ENCODE results near the gene PI4KA. TPM values are rescaled to one million over a fixed set of nuclear protein-coding genes. Genes with fewer than 3 reads are reported as not detected.

The PI4KA gene
- total RNA-seq, 1 experiment from 2014 or later = 54.3 TPM

DNA sequence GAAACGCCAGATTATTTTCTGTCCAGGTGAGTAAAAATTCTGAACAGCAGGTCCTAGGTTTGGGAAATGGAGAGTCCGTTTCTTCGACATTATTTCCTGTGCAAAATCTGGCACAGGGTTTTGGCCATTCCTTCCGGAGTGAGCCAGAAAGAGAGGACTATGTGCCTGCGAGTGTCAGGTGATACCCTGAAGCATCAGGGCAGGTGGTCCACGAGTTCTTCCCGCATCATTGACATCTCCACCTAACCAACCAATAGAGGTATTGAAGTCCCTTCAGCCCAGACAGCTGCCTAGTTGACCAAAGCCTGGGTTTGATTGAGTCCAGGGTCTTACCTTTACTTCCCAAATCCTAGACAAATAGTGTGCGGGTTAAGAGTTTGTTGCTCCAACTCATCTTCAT lies 1.0 kb upstream of the PI4KA start:
- Histone ChIP-seq H3K9me3 (ENCODE audit: control insufficient read depth, insufficient read depth, low read depth, low read length) (no peaks in the 10 kb centered on the region), H3K27me3 (ENCODE audit: control insufficient read depth, insufficient read depth, low read length) (no peaks in the 10 kb centered on the region), H3K36me3 (ENCODE audit: control insufficient read depth, insufficient read depth, low read length) (peaks cover 8% of the 10 kb centered on the region; the same call in 1 of the 2 replicates), H3K27ac (ENCODE audit: low read length) (peak overlapping the region; percentile 86), H3K4me3 (ENCODE audit: low read depth in 2 of 2, low read length in 2 of 2) (peak overlapping the region; percentile 81 to 92), H3K4me1 (ENCODE audit: control insufficient read depth, insufficient read depth, low read length) (peaks cover 12% of the 10 kb centered on the region)
- TSS peak; percentile 90 for BruUV-seq (replicated peaks)
- CTCF ChIA-PET = no interaction called here
- intact Hi-C loops (cut with micrococcal nuclease; ENCODE audit: unreplicated experiment) (no loop called here), in situ Hi-C loops (cut with HindIII; ENCODE audit: low pct_unique_long_range_greater_than_20kb, low sequenced_read_pairs) (no loop called here)
- DNase-seq (ENCODE audit: low read depth, low spot score) = no peak
- TF ChIP-seq POLR2AphosphoS5 (IDR thresholded peaks at IDR 0.05; ENCODE audit: low read depth, low read length) = no peak
- no peak for TF ChIP-seq TCF7L2 (IDR thresholded peaks at IDR 0.05; ENCODE audit: low read depth, low read length)
- TF ChIP-seq, protein P1, sequence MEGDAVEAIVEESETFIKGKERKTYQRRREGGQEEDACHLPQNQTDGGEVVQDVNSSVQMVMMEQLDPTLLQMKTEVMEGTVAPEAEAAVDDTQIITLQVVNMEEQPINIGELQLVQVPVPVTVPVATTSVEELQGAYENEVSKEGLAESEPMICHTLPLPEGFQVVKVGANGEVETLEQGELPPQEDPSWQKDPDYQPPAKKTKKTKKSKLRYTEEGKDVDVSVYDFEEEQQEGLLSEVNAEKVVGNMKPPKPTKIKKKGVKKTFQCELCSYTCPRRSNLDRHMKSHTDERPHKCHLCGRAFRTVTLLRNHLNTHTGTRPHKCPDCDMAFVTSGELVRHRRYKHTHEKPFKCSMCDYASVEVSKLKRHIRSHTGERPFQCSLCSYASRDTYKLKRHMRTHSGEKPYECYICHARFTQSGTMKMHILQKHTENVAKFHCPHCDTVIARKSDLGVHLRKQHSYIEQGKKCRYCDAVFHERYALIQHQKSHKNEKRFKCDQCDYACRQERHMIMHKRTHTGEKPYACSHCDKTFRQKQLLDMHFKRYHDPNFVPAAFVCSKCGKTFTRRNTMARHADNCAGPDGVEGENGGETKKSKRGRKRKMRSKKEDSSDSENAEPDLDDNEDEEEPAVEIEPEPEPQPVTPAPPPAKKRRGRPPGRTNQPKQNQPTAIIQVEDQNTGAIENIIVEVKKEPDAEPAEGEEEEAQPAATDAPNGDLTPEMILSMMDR (IDR thresholded peaks at IDR 0.05) = no peak
- TF ChIP-seq, protein P2, sequence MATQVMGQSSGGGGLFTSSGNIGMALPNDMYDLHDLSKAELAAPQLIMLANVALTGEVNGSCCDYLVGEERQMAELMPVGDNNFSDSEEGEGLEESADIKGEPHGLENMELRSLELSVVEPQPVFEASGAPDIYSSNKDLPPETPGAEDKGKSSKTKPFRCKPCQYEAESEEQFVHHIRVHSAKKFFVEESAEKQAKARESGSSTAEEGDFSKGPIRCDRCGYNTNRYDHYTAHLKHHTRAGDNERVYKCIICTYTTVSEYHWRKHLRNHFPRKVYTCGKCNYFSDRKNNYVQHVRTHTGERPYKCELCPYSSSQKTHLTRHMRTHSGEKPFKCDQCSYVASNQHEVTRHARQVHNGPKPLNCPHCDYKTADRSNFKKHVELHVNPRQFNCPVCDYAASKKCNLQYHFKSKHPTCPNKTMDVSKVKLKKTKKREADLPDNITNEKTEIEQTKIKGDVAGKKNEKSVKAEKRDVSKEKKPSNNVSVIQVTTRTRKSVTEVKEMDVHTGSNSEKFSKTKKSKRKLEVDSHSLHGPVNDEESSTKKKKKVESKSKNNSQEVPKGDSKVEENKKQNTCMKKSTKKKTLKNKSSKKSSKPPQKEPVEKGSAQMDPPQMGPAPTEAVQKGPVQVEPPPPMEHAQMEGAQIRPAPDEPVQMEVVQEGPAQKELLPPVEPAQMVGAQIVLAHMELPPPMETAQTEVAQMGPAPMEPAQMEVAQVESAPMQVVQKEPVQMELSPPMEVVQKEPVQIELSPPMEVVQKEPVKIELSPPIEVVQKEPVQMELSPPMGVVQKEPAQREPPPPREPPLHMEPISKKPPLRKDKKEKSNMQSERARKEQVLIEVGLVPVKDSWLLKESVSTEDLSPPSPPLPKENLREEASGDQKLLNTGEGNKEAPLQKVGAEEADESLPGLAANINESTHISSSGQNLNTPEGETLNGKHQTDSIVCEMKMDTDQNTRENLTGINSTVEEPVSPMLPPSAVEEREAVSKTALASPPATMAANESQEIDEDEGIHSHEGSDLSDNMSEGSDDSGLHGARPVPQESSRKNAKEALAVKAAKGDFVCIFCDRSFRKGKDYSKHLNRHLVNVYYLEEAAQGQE (IDR thresholded peaks at IDR 0.05; ENCODE audit: insufficient read depth in 1 of 2, low read depth in 2 of 2, low read length in 1 of 2) = no peak
- no peak for TF ChIP-seq SIN3A (IDR thresholded peaks at IDR 0.05; ENCODE audit: borderline replicate concordance, insufficient read depth, low read depth, low read length)
- POLR2A ChIA-PET = interaction anchor here (0.8 kb wide), 1 partner anchor 26 kb away, joined by 3 read pairs; no protein-coding TSS in a partner anchor
- ATAC-seq = no peak

GRCh38 chr22:20857838-20858614 lies 585 bp downstream of the PI4KA start:
- intact Hi-C loops (cut with micrococcal nuclease; ENCODE audit: unreplicated experiment) = no loop called here
- ChIA-PET CTCF (no interaction called here), POLR2A (no interaction called here)
- peak overlapping the region; percentile 64 for H3K27ac ChIP-seq (ENCODE audit: low read length)
- H3K4me1 ChIP-seq (ENCODE audit: control insufficient read depth, insufficient read depth, low read length) = peaks cover 12% of the 10 kb centered on the region
- in situ Hi-C loops (cut with HindIII; ENCODE audit: low pct_unique_long_range_greater_than_20kb, low sequenced_read_pairs) = no loop called here
- DNase-seq (ENCODE audit: low read depth, low spot score) (no peak), ATAC-seq (peak; percentile 87)
- H3K9me3 ChIP-seq (ENCODE audit: control insufficient read depth, insufficient read depth, low read depth, low read length) = no peaks in the 10 kb centered on the region
- H3K27me3 ChIP-seq (ENCODE audit: control insufficient read depth, insufficient read depth, low read length) = no peaks in the 10 kb centered on the region
- H3K4me3 ChIP-seq (ENCODE audit: low read depth in 2 of 2, low read length in 2 of 2) = peak overlapping the region; percentile 81 to 89
- BruUV-seq (replicated peaks) = no TSS peak
- H3K36me3 ChIP-seq (ENCODE audit: control insufficient read depth, insufficient read depth, low read length) = peaks cover 8% of the 10 kb centered on the region; the same call in 1 of the 2 replicates
- 0 out of 2 replicates have a peak, but pooled peaks have one; percentile 58 for TF ChIP-seq SIN3A (IDR thresholded peaks at IDR 0.05; ENCODE audit: borderline replicate concordance, insufficient read depth, low read depth, low read length)
- TF ChIP-seq TCF7L2 (IDR thresholded peaks at IDR 0.05; ENCODE audit: low read depth, low read length) = no peak

DNA sequence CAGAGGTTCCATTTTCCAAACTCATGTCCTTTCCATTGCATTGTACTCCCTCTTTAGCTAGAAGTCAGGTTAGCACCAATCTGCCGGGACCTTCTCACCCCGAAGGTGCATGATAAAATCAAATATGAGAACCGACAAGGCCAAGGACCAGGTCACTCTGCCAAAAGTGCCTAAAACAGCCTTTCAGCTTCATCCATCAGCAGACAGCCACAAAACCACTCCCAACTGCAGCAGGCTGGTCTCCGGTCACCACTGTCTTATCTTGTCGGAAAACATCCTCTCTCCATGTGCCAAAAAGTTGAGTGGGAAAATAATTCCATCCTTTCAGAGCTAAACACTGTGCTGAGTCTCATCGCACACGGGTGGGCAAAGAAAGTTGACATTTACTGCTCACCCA lies 1.4 kb downstream of the PI4KA start:
- TSS peak; percentile 84 for BruUV-seq (replicated peaks)
- H3K4me3 ChIP-seq (ENCODE audit: low read depth in 2 of 2, low read length in 2 of 2) = peak overlapping the region; percentile 81 to 89
- H3K9me3 ChIP-seq (ENCODE audit: control insufficient read depth, insufficient read depth, low read depth, low read length) = no peaks in the 10 kb centered on the region
- ATAC-seq (no peak), DNase-seq (ENCODE audit: low read depth, low spot score) (no peak)
- H3K27ac ChIP-seq (ENCODE audit: low read length) = peak overlapping the region; percentile 64; the same call in 1 of the 2 replicates
- in situ Hi-C loops (cut with HindIII; ENCODE audit: low pct_unique_long_range_greater_than_20kb, low sequenced_read_pairs) = no loop called here
- peaks cover 15% of the 10 kb centered on the region for H3K4me1 ChIP-seq (ENCODE audit: control insufficient read depth, insufficient read depth, low read length)
- CTCF ChIA-PET = no interaction called here
- intact Hi-C loops (cut with micrococcal nuclease; ENCODE audit: unreplicated experiment) = no loop called here
- POLR2A ChIA-PET = no interaction called here
- no peaks in the 10 kb centered on the region for H3K27me3 ChIP-seq (ENCODE audit: control insufficient read depth, insufficient read depth, low read length)
- TF ChIP-seq, protein P2 (IDR thresholded peaks at IDR 0.05; ENCODE audit: insufficient read depth in 1 of 2, low read depth in 2 of 2, low read length in 1 of 2) = no peak
- TF ChIP-seq SIN3A (IDR thresholded peaks at IDR 0.05; ENCODE audit: borderline replicate concordance, insufficient read depth, low read depth, low read length) (no peak), POLR2AphosphoS5 (IDR thresholded peaks at IDR 0.05; ENCODE audit: low read depth, low read length) (no peak), TCF7L2 (IDR thresholded peaks at IDR 0.05; ENCODE audit: low read depth, low read length) (no peak)
- TF ChIP-seq, protein P1 (IDR thresholded peaks at IDR 0.05) = no peak
- H3K36me3 ChIP-seq (ENCODE audit: control insufficient read depth, insufficient read depth, low read length) = peaks cover 8% of the 10 kb centered on the region; the same call in 1 of the 2 replicates
